ENCODE measurements around the gene CDH13. TPM values are rescaled to one million over a fixed set of nuclear protein-coding genes. Genes with fewer than 3 reads are reported as not detected.

Gene CDH13
- total RNA-seq, 1 experiment from 2014 or later, result 0.56 TPM

DNA sequence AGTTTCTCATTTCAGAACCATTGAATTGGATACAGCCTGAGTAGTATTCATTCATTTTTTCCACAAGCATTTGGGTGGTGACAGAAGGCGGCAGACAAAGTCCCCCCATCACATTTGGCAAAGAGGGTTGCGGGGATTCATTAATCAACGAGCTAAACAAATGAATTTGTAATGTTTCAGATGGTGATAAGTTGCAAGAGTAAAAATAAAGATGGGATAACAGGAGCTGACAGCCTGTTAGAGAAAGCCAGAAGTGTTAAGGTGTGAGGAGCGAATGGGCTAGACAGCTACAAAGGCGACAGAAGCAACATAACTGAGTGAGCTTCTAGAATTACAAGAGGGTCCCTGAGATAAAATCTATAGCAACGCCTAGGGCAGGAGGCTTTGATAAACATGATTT lies 838.2 kb downstream of the CDH13 start:
- Histone ChIP-seq H3K9me2 (replicated peaks; ENCODE audit: insufficient read depth, low read length) (no peaks in the 10 kb centered on the region), H3K4me2 (ENCODE audit: low read depth, low read length, poor library complexity, severe bottlenecking) (no peak overlapping the region), H4K20me1 (ENCODE audit: insufficient read depth, low read depth, low read length) (no peaks in the 10 kb centered on the region), H3K4me1 (ENCODE audit: low read length) (no peaks in the 10 kb centered on the region), H3K79me2 (ENCODE audit: low read length) (no peaks in the 10 kb centered on the region), H3K9ac (ENCODE audit: low read length) (no peak overlapping the region), H3K36me3 (ENCODE audit: insufficient read depth, low read length) (no peaks in the 10 kb centered on the region), H3K9me3 (ENCODE audit: low read length) (no peaks in the 10 kb centered on the region), H3K27me3 (ENCODE audit: low read length) (no peaks in the 10 kb centered on the region), H2AFZ (ENCODE audit: low read length) (no peak overlapping the region), H3K4me3 (ENCODE audit: low read length) (no peak overlapping the region), H3K27ac (ENCODE audit: low read length) (no peak overlapping the region)
- no peak for DNase-seq

DNA sequence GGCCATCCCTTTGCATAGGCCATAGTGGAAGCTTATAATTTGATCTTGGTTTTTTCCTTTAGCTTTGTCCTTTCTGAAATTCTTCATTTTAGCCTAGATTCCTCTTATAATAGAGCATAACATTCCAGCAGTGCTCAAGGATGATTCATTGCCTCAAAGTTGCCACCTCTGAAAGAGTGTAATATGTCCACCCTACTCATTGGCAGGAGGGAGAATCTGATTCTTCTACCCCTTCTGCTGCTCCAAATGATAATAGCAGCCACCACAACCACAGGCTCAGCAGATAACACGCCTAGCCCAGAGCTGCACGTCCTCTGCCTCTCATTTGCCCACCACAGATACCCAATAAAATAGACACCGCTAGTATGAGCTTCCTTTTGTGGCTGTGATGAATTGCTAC lies 843.6 kb downstream of the CDH13 start:
- H3K9ac ChIP-seq (ENCODE audit: low read length), result no peak overlapping the region
- H4K20me1 ChIP-seq (ENCODE audit: insufficient read depth, low read depth, low read length), result no peaks in the 10 kb centered on the region
- H3K27me3 ChIP-seq (ENCODE audit: low read length), result no peaks in the 10 kb centered on the region

DNA sequence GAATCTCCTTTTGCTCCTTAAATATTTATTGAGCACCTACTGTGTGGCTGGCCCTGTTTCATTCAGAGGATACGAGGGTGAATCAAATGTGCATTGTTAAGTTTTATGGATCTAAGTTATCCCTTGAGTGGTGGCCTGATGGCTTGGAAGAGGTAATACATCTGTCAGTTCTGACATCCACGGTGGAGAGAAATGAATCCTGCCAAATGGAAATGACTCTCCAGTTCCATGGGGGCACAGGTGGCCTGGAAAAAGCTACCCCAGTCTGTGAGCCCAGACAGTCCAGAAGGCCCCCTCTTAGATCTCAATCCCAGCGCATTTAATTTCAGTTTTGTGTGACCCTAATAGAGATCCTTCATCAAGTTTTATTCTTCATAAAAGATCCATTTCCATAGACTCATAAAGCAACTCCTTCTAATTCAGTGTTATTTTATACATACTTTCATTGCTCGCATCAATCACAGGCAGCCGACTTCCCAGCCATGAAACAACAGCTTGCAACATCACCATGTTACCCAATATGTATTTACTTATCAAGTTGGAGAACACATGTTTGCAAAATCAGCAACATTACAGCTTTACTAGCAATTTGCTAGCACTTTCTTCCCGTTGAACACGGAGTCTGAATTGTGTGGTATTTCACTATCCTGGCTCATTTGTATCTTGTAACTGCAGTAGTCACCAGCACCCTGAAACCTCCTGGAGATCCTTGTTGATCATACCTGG lies 846.2 kb downstream of the CDH13 start:
- no peak overlapping the region for H2AFZ ChIP-seq (ENCODE audit: low read length)

More for the DNA sequence above, 843.6 kb downstream of the CDH13 start:
- H3K36me3 ChIP-seq (ENCODE audit: insufficient read depth, low read length), result no peaks in the 10 kb centered on the region
- no peaks in the 10 kb centered on the region for H3K9me2 ChIP-seq (replicated peaks; ENCODE audit: insufficient read depth, low read length)
- no peaks in the 10 kb centered on the region for H3K79me2 ChIP-seq (ENCODE audit: low read length)
- H3K4me3 ChIP-seq (ENCODE audit: low read length), result no peak overlapping the region
- H3K4me2 ChIP-seq (ENCODE audit: low read depth, low read length, poor library complexity, severe bottlenecking), result no peak overlapping the region
- H2AFZ ChIP-seq (ENCODE audit: low read length), result no peak overlapping the region
- H3K9me3 ChIP-seq (ENCODE audit: low read length), result no peaks in the 10 kb centered on the region
- H3K4me1 ChIP-seq (ENCODE audit: low read length), result no peaks in the 10 kb centered on the region
- no peak overlapping the region for H3K27ac ChIP-seq (ENCODE audit: low read length)
- no peak for DNase-seq

DNA sequence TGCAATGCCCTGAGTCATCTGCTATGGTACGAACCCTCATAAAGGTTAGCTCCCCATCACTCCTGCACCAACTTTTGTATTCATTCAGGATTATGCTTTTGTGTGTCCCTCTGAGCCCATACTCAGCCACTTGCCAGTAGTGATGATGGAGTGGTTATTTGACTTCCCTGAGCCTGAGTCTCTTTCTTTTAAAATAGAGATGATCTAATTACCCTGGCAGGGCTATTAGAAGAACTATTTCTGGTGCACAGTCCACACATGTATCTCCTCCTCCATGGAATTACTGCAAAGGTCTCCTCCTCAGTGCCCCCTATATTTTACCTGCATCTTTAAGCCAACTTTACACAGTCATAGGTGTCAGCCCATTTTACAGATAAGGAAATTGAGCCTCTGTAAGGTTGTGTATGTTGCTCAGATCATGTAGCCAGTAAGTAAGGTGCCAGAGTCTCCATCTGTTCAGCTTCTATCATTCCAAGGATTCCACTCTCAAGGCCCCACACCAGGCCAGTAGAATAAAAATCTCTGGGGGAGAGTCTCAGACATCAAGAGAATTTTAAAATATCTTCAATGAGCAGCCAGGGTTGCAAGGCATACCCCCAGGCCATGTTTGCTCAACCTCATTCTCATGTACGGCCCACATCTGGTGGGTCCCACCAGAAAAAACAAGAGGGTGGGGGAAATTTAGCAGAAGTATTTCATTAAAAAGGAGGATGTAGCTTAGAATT lies 847.3 kb downstream of the CDH13 start:
- no peak overlapping the region for H2AFZ ChIP-seq (ENCODE audit: low read length)
- H3K4me3 ChIP-seq (ENCODE audit: low read length), result no peak overlapping the region
- no peak overlapping the region for H3K4me2 ChIP-seq (ENCODE audit: low read depth, low read length, poor library complexity, severe bottlenecking)
- no peak for DNase-seq
- H3K9me3 ChIP-seq (ENCODE audit: low read length), result no peaks in the 10 kb centered on the region
- H3K9ac ChIP-seq (ENCODE audit: low read length), result no peak overlapping the region
- no peaks in the 10 kb centered on the region for H3K79me2 ChIP-seq (ENCODE audit: low read length)
- H3K27ac ChIP-seq (ENCODE audit: low read length), result no peak overlapping the region
- H3K27me3 ChIP-seq (ENCODE audit: low read length), result no peaks in the 10 kb centered on the region
- H3K36me3 ChIP-seq (ENCODE audit: insufficient read depth, low read length), result no peaks in the 10 kb centered on the region
- H3K4me1 ChIP-seq (ENCODE audit: low read length), result no peaks in the 10 kb centered on the region
- no peaks in the 10 kb centered on the region for H3K9me2 ChIP-seq (replicated peaks; ENCODE audit: insufficient read depth, low read length)
- H4K20me1 ChIP-seq (ENCODE audit: insufficient read depth, low read depth, low read length), result no peaks in the 10 kb centered on the region

More for the DNA sequence above, 846.2 kb downstream of the CDH13 start:
- Histone ChIP-seq H4K20me1 (ENCODE audit: insufficient read depth, low read depth, low read length) (no peaks in the 10 kb centered on the region), H3K4me2 (ENCODE audit: low read depth, low read length, poor library complexity, severe bottlenecking) (no peak overlapping the region), H3K9me3 (ENCODE audit: low read length) (no peaks in the 10 kb centered on the region), H3K4me1 (ENCODE audit: low read length) (no peaks in the 10 kb centered on the region), H3K4me3 (ENCODE audit: low read length) (no peak overlapping the region), H3K27me3 (ENCODE audit: low read length) (no peaks in the 10 kb centered on the region), H3K9me2 (replicated peaks; ENCODE audit: insufficient read depth, low read length) (no peaks in the 10 kb centered on the region), H3K36me3 (ENCODE audit: insufficient read depth, low read length) (no peaks in the 10 kb centered on the region), H3K79me2 (ENCODE audit: low read length) (no peaks in the 10 kb centered on the region), H3K27ac (ENCODE audit: low read length) (no peak overlapping the region), H3K9ac (ENCODE audit: low read length) (no peak overlapping the region)
- DNase-seq, result no peak

DNA sequence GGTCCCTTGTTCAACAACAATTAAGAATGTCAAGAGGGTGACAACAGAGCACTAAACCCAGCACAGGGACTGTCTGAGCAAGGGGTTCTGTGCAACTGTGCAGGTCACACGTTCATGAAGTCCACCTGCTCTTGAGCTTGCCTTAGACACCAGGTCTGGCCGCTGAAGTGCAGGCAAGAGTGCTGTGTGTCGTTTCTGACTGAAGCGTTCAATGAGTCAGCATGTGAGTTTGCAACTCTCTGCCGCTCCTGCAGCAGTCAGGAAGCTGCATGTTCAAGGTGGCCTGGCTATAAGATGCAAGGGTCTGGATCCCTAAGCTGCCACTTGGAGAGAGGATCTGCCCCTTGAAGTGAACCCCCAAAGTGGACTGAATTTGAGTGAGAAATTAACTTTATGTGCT lies 848.3 kb downstream of the CDH13 start:
- Histone ChIP-seq H3K9ac (ENCODE audit: low read length) (no peak overlapping the region), H3K4me3 (ENCODE audit: low read length) (no peak overlapping the region), H3K9me2 (replicated peaks; ENCODE audit: insufficient read depth, low read length) (no peaks in the 10 kb centered on the region), H3K36me3 (ENCODE audit: insufficient read depth, low read length) (no peaks in the 10 kb centered on the region), H3K27ac (ENCODE audit: low read length) (no peak overlapping the region), H3K4me2 (ENCODE audit: low read depth, low read length, poor library complexity, severe bottlenecking) (no peak overlapping the region), H4K20me1 (ENCODE audit: insufficient read depth, low read depth, low read length) (no peaks in the 10 kb centered on the region), H3K9me3 (ENCODE audit: low read length) (no peaks in the 10 kb centered on the region), H3K4me1 (ENCODE audit: low read length) (no peaks in the 10 kb centered on the region), H2AFZ (ENCODE audit: low read length) (no peak overlapping the region), H3K27me3 (ENCODE audit: low read length) (no peaks in the 10 kb centered on the region), H3K79me2 (ENCODE audit: low read length) (no peaks in the 10 kb centered on the region)
- no peak for DNase-seq

DNA sequence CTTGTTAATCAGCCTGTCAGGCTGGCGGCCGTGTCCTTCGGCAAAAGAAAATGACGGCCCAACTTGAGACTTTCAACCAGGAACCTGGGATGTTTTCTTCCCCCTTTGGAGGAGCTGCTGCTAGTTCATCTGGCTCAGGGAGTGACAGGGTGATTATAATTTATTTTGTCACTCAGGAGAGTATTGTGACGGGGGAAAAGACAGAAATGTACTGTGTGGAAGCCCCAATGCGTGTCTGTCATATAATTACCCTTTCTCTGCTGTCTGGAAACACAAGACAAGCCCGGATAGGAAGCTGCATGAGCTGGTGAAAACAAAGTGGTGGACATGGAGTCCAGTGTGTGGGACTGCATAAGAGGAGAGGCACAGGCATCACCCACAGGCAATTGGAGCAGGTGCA lies 854.8 kb downstream of the CDH13 start:
- no peak overlapping the region for H3K27ac ChIP-seq (ENCODE audit: low read length)
- no peaks in the 10 kb centered on the region for H3K4me1 ChIP-seq (ENCODE audit: low read length)
- DNase-seq, result no peak
- no peak overlapping the region for H3K4me2 ChIP-seq (ENCODE audit: low read depth, low read length, poor library complexity, severe bottlenecking)
- no peaks in the 10 kb centered on the region for H3K79me2 ChIP-seq (ENCODE audit: low read length)
- no peaks in the 10 kb centered on the region for H3K27me3 ChIP-seq (ENCODE audit: low read length)
- H3K9ac ChIP-seq (ENCODE audit: low read length), result no peak overlapping the region
- H3K4me3 ChIP-seq (ENCODE audit: low read length), result no peak overlapping the region
- H4K20me1 ChIP-seq (ENCODE audit: insufficient read depth, low read depth, low read length), result no peaks in the 10 kb centered on the region
- H3K36me3 ChIP-seq (ENCODE audit: insufficient read depth, low read length), result no peaks in the 10 kb centered on the region
- no peaks in the 10 kb centered on the region for H3K9me2 ChIP-seq (replicated peaks; ENCODE audit: insufficient read depth, low read length)
- no peaks in the 10 kb centered on the region for H3K9me3 ChIP-seq (ENCODE audit: low read length)
- H2AFZ ChIP-seq (ENCODE audit: low read length), result no peak overlapping the region

DNA sequence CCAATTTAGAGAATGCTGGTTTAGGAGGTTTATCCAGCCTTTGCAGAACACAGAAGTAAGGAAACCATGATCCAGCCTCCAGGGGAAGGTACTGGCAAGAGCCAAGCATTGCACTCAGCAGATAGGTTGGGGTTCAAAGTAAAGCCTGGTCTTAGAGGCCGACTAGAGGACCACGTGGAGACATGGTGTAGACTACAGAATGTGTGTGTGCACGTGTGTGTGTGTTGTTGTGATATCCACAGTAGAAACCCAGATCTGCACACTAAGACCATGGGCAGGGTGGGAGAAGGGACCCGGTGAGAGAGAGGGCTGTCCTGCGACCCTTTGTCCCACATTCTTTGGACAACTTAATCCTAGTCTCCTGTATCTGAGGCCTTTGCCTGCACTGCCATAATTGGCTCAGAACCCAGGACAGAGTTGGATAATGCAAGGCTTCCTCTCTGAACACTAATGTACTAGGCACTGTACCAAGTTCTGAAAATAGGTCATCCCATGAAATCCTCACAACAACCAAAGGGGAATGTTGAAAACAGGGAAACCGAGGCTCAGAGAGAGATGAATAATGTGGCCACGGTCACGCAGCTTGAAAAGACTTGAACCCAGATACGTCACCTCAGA lies 855.9 kb downstream of the CDH13 start:
- Histone ChIP-seq H3K27me3 (ENCODE audit: low read length) (no peaks in the 10 kb centered on the region), H3K4me3 (ENCODE audit: low read length) (no peak overlapping the region), H3K4me2 (ENCODE audit: low read depth, low read length, poor library complexity, severe bottlenecking) (no peak overlapping the region), H3K9me2 (replicated peaks; ENCODE audit: insufficient read depth, low read length) (no peaks in the 10 kb centered on the region), H3K4me1 (ENCODE audit: low read length) (no peaks in the 10 kb centered on the region), H3K79me2 (ENCODE audit: low read length) (no peaks in the 10 kb centered on the region), H3K27ac (ENCODE audit: low read length) (no peak overlapping the region), H3K9me3 (ENCODE audit: low read length) (no peaks in the 10 kb centered on the region), H2AFZ (ENCODE audit: low read length) (no peak overlapping the region), H3K9ac (ENCODE audit: low read length) (no peak overlapping the region), H3K36me3 (ENCODE audit: insufficient read depth, low read length) (no peaks in the 10 kb centered on the region), H4K20me1 (ENCODE audit: insufficient read depth, low read depth, low read length) (no peaks in the 10 kb centered on the region)
- no peak for DNase-seq

DNA sequence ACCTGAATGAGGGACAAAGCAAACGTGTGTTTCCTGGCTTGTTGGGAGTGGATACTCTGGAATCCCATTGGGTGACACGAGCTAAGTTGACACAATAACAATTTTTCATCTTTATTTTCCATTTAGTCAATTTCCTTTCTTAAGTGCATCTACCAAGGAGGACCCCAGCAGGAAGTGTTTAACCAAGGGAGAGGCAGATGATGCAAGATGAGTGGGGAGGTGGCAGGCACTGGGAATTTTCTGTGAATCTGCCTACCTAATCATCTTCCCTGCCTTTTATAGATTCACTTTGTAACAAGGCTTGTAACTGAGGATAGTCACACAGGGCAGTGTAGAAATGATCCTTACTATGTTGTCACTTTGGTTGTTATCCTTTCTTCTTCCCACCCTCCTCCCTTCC lies 863.3 kb downstream of the CDH13 start:
- Histone ChIP-seq H3K9ac (ENCODE audit: low read length) (no peak overlapping the region), H3K9me3 (ENCODE audit: low read length) (no peaks in the 10 kb centered on the region), H3K79me2 (ENCODE audit: low read length) (no peaks in the 10 kb centered on the region), H3K4me1 (ENCODE audit: low read length) (no peaks in the 10 kb centered on the region), H3K27me3 (ENCODE audit: low read length) (no peaks in the 10 kb centered on the region), H3K27ac (ENCODE audit: low read length) (no peak overlapping the region), H3K4me3 (ENCODE audit: low read length) (no peak overlapping the region), H3K36me3 (ENCODE audit: insufficient read depth, low read length) (no peaks in the 10 kb centered on the region), H3K4me2 (ENCODE audit: low read depth, low read length, poor library complexity, severe bottlenecking) (no peak overlapping the region), H2AFZ (ENCODE audit: low read length) (no peak overlapping the region), H4K20me1 (ENCODE audit: insufficient read depth, low read depth, low read length) (no peaks in the 10 kb centered on the region), H3K9me2 (replicated peaks; ENCODE audit: insufficient read depth, low read length) (no peaks in the 10 kb centered on the region)
- DNase-seq, result no peak
